Tibial artery (tissue), 4 donors: ENCODE measurements around the gene UNC13C.

ENCODE experiments used
- DNase-seq, 2 donors: peaks; one replicate each; pipeline ENCODE4 v3.0.0-alpha.2; 2019
- H3K27ac ChIP-seq, 2 donors: fragments of 200-600 bp; sonication (generic) in 1 of 2; 1 replicate in 1 of 2; 2 replicates in 1 of 2; pipeline ENCODE4 v1.5.1; 2018 to 2019; ENCODE audit warnings: mild to moderate bottlenecking in 1 of 2
- H3K27me3 ChIP-seq, 2 donors: fragments of 200-600 bp; sonication (generic) in 1 of 2; one replicate each; pipeline versions ENCODE4 v1.5.1 to v1.6.0; 2016 to 2019
- H3K36me3 ChIP-seq, 3 donors: fragments of 200-600 bp; sonication (generic) in 2 of 3; one replicate each; pipeline ENCODE4 v1.5.1; 2016 to 2019; ENCODE audit warnings: mild to moderate bottlenecking in 2 of 3
- H3K4me1 ChIP-seq, 4 donors: fragments of 200-600 bp; sonication (generic) in 2 of 4; 1 replicate in 3 of 4; 2 replicates in 1 of 4; pipeline ENCODE4 v1.5.1; 2016 to 2019
- H3K4me3 ChIP-seq, 2 donors: fragments of 200-600 bp; sonication (generic) in 1 of 2; 1 replicate in 1 of 2; 2 replicates in 1 of 2; pipeline ENCODE4 v1.5.1; 2018 to 2019; ENCODE audit warnings: mild to moderate bottlenecking in 2 of 2
- H3K9me3 ChIP-seq, 3 donors: fragments of 200-600 bp; sonication (generic) in 1 of 3; one replicate each; pipeline ENCODE4 v1.5.1; 2016 to 2019
- CTCF ChIP-seq, 2 experiments: fragments of 200-600 bp in 1 of 2; fragments of 450-650 bp in 1 of 2; IDR thresholded peaks; one replicate each; pipeline ENCODE4 v1.5.1; 2017 to 2019; ENCODE audit warnings: antibody characterized with exemption in 2 of 2, mild to moderate bottlenecking in 1 of 2, moderate library complexity in 1 of 2
- intact Hi-C: fragments of 100-400 bp; cut with DNase I; formaldehyde crosslinking; loops from one replicate; pipeline ENCODE4 v1.15.0; 2023; ENCODE audit warnings: low total_unique reads

The UNC13C gene

DNA sequence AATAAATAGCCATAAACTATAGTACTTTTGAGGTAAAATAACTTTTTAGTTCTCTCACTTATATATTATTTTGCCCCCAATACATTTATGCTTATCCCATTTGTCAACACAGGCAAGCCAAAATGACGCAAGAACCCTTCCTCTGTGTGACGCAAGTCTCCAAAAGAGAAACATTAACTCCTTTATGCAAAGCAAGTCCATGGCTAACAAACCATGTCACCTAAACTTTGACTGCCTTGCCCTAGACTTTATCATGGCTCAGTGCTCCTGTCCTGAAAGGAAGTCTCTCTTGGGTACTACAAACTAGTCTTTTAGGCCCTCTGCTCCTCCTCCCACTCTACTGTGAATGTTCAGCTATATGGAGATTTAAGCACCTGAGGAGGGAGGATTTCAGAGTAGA lies 230.5 kb downstream of the UNC13C start:
- DNase-seq = no peak
- Histone ChIP-seq H3K27ac (no peak overlapping the region), H3K4me1 (no peaks in the 10 kb centered on the region), H3K9me3 (no peaks in the 10 kb centered on the region), H3K4me3 (no peak overlapping the region), H3K36me3 (no peaks in the 10 kb centered on the region), H3K27me3 (no peaks in the 10 kb centered on the region)
- intact Hi-C loops = no loop called here
- no peak for TF ChIP-seq CTCF (IDR thresholded peaks at IDR 0.05)

DNA sequence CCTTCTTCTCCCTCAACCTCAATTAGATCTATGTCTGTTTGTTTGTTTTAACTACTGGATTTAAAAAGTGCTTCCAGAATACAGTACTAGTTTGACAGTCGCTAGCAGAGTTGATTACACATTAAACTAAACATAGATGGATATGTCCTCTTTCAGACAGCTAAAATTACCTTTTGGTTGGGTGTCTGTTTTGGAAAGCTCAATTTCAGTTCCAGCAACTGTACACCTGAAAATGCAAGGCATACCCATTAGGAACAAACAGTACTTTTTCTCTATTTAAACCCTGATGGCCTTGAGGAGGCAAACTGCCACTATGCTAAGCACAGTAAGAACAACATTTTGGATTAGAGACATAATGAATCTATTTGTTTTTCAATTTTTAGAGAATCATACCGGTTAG lies 234.4 kb downstream of the UNC13C start:
- Histone ChIP-seq H3K4me3 (no peak overlapping the region), H3K27me3 (no peaks in the 10 kb centered on the region), H3K27ac (no peak overlapping the region), H3K9me3 (no peaks in the 10 kb centered on the region), H3K36me3 (no peaks in the 10 kb centered on the region), H3K4me1 (no peaks in the 10 kb centered on the region)
- intact Hi-C loops = no loop called here
- DNase-seq = no peak
- no peak for TF ChIP-seq CTCF (IDR thresholded peaks at IDR 0.05)

DNA sequence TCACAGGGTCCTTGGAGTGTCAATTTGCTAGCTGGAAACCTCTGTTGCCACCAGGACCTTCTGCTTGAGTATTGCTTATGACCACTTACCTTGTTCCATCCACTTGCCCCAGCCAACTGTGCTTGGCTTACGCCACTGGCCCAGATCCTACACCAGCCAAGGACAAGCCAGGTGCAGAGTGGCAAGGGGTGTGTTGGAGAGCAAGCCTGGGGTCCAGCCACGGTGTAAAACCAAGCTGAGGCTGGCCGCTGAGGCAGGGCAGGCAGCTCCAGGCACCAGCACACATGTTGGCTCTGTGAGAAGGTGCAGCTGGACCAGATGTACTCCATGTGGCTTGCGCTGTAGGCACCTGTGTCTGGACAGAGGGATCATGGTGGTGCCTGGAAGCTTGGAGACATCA lies 248.2 kb downstream of the UNC13C start:
- Histone ChIP-seq H3K4me3 (no peak overlapping the region), H3K9me3 (peaks cover 0 to 5% (median 0%) of the 10 kb centered on the region in 3 donors), H3K27me3 (no peaks in the 10 kb centered on the region), H3K4me1 (no peaks in the 10 kb centered on the region), H3K27ac (no peak overlapping the region), H3K36me3 (no peaks in the 10 kb centered on the region)
- no peak for TF ChIP-seq CTCF (IDR thresholded peaks at IDR 0.05)
- intact Hi-C loops = no loop called here
- no peak for DNase-seq

DNA sequence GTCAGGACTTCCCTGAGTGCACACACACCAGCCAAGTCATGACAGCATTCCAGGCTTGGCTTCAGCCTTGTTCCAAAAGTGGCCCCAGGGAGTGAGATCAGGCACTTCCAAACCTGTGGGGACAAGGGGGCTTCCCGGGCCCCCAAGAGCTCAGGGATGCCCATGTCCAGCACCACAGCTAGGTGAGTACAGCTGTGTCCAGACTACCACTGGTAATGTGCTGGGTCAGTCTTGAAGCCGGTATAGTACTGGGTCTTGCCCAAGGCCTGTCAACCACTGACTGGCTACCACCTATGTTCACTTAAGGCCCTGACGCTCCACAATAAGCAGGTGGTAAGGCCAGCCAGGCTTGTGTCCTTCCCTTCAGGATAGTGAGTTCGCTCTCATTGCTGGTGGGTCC lies 249.3 kb downstream of the UNC13C start:
- no peak for DNase-seq
- H3K27ac ChIP-seq = no peak overlapping the region
- intact Hi-C loops = no loop called here
- H3K27me3 ChIP-seq = no peaks in the 10 kb centered on the region
- H3K9me3 ChIP-seq = peaks cover 0 to 5% (median 0%) of the 10 kb centered on the region in 3 donors
- no peak for TF ChIP-seq CTCF (IDR thresholded peaks at IDR 0.05)
- H3K4me1 ChIP-seq = no peaks in the 10 kb centered on the region
- H3K36me3 ChIP-seq = no peaks in the 10 kb centered on the region
- H3K4me3 ChIP-seq = no peak overlapping the region

DNA sequence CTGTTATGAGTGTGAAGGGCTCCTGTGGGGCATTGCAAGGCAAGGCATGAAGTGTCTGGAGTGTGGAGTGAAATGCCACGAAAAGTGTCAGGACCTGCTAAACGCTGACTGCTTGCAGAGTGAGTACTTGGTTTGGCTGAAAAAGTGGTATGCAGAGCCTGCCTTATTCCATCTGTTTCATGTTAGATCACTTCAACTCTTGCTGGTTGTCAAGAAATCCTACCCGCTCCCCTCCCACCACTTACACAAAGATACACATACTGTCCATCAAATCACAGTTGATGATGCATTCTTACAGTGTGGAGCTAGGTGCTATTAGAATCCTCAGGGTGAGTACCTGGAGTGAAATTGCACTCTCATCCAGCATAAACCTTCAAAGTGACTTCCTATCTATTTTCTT lies 272.1 kb downstream of the UNC13C start:
- intact Hi-C loops = no loop called here
- H3K4me1 ChIP-seq = peaks cover 0 to 3% (median 0%) of the 10 kb centered on the region in 4 donors
- no peak for TF ChIP-seq CTCF (IDR thresholded peaks at IDR 0.05)
- H3K36me3 ChIP-seq = no peaks in the 10 kb centered on the region
- no peak overlapping the region for H3K4me3 ChIP-seq
- no peak overlapping the region for H3K27ac ChIP-seq
- DNase-seq = no peak
- H3K9me3 ChIP-seq = no peaks in the 10 kb centered on the region
- H3K27me3 ChIP-seq = no peaks in the 10 kb centered on the region

DNA sequence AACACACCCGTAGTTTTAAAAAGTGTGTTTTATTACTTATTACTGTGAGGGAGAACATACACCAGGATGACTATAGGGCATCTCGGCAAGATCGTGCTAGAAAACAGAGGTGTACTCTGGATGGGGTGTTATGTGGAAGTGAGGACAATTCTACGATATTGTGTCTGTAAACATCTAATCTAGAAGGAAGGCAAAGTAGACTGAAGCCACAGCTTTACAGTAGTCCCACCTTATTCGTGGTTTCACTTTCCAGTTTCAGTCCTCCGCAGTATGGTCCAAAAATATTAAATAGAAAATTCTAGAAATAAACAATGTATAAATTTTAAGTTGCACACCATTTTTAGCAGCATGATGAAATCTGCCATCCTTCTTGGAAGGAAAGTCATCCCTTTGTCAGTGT lies 277.9 kb downstream of the UNC13C start:
- H3K9me3 ChIP-seq = no peaks in the 10 kb centered on the region
- peaks cover 0 to 9% (median 7%) of the 10 kb centered on the region in 4 donors for H3K4me1 ChIP-seq
- H3K27me3 ChIP-seq = no peaks in the 10 kb centered on the region
- TF ChIP-seq CTCF (IDR thresholded peaks at IDR 0.05) = no peak
- no peaks in the 10 kb centered on the region for H3K36me3 ChIP-seq
- intact Hi-C loops = no loop called here
- DNase-seq = no peak
- H3K27ac ChIP-seq = no peak overlapping the region
- no peak overlapping the region for H3K4me3 ChIP-seq
